Kidney (tissue), 14 donors: ENCODE data around the gene ATP6V1B1. TPM values are rescaled to one million over a fixed set of nuclear protein-coding genes. Genes with fewer than 3 reads are reported as not detected.

ENCODE experiments used
- DNase-seq, 5 donors: peaks; one replicate each; pipeline ENCODE4 v3.0.0-alpha.2; 2013 to 2020
- FAIRE-seq: peaks from 2 replicates; lab custom pipeline; 2012; peaks lifted over from hg19 to GRCh38; lab: Jason Lieb, UNC
- H3K27ac ChIP-seq, 2 donors: one replicate each; pipeline ENCODE4 v1.7.0; 2013; ENCODE audit warnings: low read depth in 2 of 2, low read length in 2 of 2, inconsistent platforms in 1 of 2
- H3K27me3 ChIP-seq: one replicate; pipeline ENCODE4 v1.7.1; 2013; ENCODE audit warnings: low read length, inconsistent platforms; ENCODE audit not compliant: control insufficient read depth, insufficient read depth
- H3K36me3 ChIP-seq, 3 donors: one replicate each; pipeline versions ENCODE4 v1.7.0 to v1.7.1; 2013; ENCODE audit warnings: low read length in 3 of 3, control low read depth in 1 of 3, inconsistent platforms in 1 of 3; ENCODE audit not compliant: insufficient read depth in 3 of 3, control insufficient read depth in 2 of 3
- H3K4me1 ChIP-seq, 3 donors: one replicate each; pipeline versions ENCODE4 v1.7.0 to v1.7.1; 2013; ENCODE audit warnings: low read length in 3 of 3, inconsistent platforms in 1 of 3, low read depth in 1 of 3; ENCODE audit not compliant: control insufficient read depth in 2 of 3, insufficient read depth in 2 of 3
- H3K4me3 ChIP-seq, 3 donors: one replicate each; pipeline versions ENCODE4 v1.7.0 to v1.8.1; 2013; ENCODE audit warnings: low read length in 3 of 3, control low read depth in 1 of 3, inconsistent platforms in 1 of 3
- H3K9ac ChIP-seq, 3 donors: one replicate each; pipeline versions ENCODE4 v1.7.0 to v1.7.1; 2013; ENCODE audit warnings: low read length in 3 of 3, control low read depth in 1 of 3, inconsistent platforms in 1 of 3
- H3K9me3 ChIP-seq, 3 donors: one replicate each; pipeline versions ENCODE4 v1.7.0 to v1.7.1; 2013; ENCODE audit warnings: low read length in 3 of 3, control low read depth in 1 of 3, inconsistent platforms in 1 of 3; ENCODE audit not compliant: control insufficient read depth in 2 of 3, insufficient read depth in 1 of 3
- CTCF ChIP-seq: IDR thresholded peaks from 3 replicates; pipeline ENCODE4 v1.5.1; 2012; ENCODE audit warnings: mild to moderate bottlenecking, moderate library complexity, borderline replicate concordance; ENCODE audit not compliant: insufficient read depth; ENCODE audit errors: extremely low read depth
- intact Hi-C: fragments of 100-400 bp; cut with DNase I; formaldehyde crosslinking; loops from one replicate; pipeline ENCODE4 v1.11.1; 2022
- polyA plus RNA-seq: library from polyadenylated mRNA; stranded (reverse); fragments of 350-450 nt; fragmentation: Illumina TruSeq; extraction: RNeasy Lipid Tissue Mini Kit (QIAGEN cat#74804); gene quantifications from one replicate; pipeline ENCODE4 v1.2.3, GENCODE V29; 2014; ENCODE audit warnings: low read depth, low replicate concordance; ENCODE audit not compliant: insufficient read depth
- total RNA-seq: library from RNA; stranded (reverse); fragmentation: NEBNext Ultra II Directional; extraction: Animal tissue kit (Norgen Biotek cat#: 25700); gene quantifications from one replicate; pipeline ENCODE4 v1.2.1, GENCODE V29; 2021
- donor health status: control.
- donor health status: control.
- donor health status: control.
- donor health status: control.
- donor health status: control.
- donor health status: DM: yes; HTN: yes; CAD: no.
- donor health status: Normal renal cell carcinoma (clear cell type).

Gene ATP6V1B1
- total and polyA plus RNA-seq, 2 donors from 2014 or later: 37.9 to 400 TPM

GRCh38 chr2:70985956-70986355 is 50.3 kb downstream of the ATP6V1B1 start:
- no peak for FAIRE-seq
- Histone ChIP-seq H3K27ac (no peak overlapping the region), H3K4me3 (no peak overlapping the region), H3K36me3 (peaks cover 0 to 23% (median 21%) of the 10 kb centered on the region in 3 donors), H3K4me1 (no peaks in the 10 kb centered on the region), H3K27me3 (no peaks in the 10 kb centered on the region), H3K9ac (no peak overlapping the region), H3K9me3 (no peaks in the 10 kb centered on the region)
- DNase-seq: peak in 2 of 5 donors; percentile 1 to 8
- intact Hi-C loops: no loop called here
- no peak for TF ChIP-seq CTCF

- TF ChIP-seq CTCF: no peak
- no peak overlapping the region for H3K9ac ChIP-seq
- no peaks in the 10 kb centered on the region for H3K9me3 ChIP-seq
- no peaks in the 10 kb centered on the region for H3K4me1 ChIP-seq
- no peak overlapping the region for H3K27ac ChIP-seq
- peaks cover 0 to 26% (median 23%) of the 10 kb centered on the region in 3 donors for H3K36me3 ChIP-seq
- no peaks in the 10 kb centered on the region for H3K27me3 ChIP-seq
- FAIRE-seq (no peak), DNase-seq (peak in 2 of 5 donors; percentile 4 to 24)
- H3K4me3 ChIP-seq: no peak overlapping the region
- intact Hi-C loops: no loop called here
These were observed 50.9 kb downstream of the ATP6V1B1 start for GRCh38 chr2:70986499-70987189.

GRCh38 chr2:70987386-70987785 is 51.7 kb downstream of the ATP6V1B1 start:
- intact Hi-C loops: no loop called here
- H3K4me3 ChIP-seq: no peak overlapping the region
- FAIRE-seq: no peak
- no peak for TF ChIP-seq CTCF
- H3K9ac ChIP-seq: no peak overlapping the region
- DNase-seq: no peak
- H3K4me1 ChIP-seq: no peaks in the 10 kb centered on the region
- no peaks in the 10 kb centered on the region for H3K9me3 ChIP-seq
- H3K27me3 ChIP-seq: no peaks in the 10 kb centered on the region
- no peak overlapping the region for H3K27ac ChIP-seq
- H3K36me3 ChIP-seq: peaks cover 0 to 26% (median 25%) of the 10 kb centered on the region in 3 donors

GRCh38 chr2:70988151-70988550 is 52.5 kb downstream of the ATP6V1B1 start:
- no peak for FAIRE-seq
- peak in 1 of 5 donors; percentile 4 for DNase-seq

More at GRCh38 chr2:70988151-70988550, 52.5 kb downstream of the ATP6V1B1 start:
- no peak overlapping the region for H3K4me3 ChIP-seq
- H3K9ac ChIP-seq: no peak overlapping the region
- H3K9me3 ChIP-seq: no peaks in the 10 kb centered on the region
- peaks cover 0 to 26% (median 25%) of the 10 kb centered on the region in 3 donors for H3K36me3 ChIP-seq
- H3K27me3 ChIP-seq: no peaks in the 10 kb centered on the region
- intact Hi-C loops: no loop called here
- no peak overlapping the region for H3K27ac ChIP-seq
- peaks cover 0 to 4% (median 4%) of the 10 kb centered on the region in 3 donors for H3K4me1 ChIP-seq
- no peak for TF ChIP-seq CTCF
